Activated CD4-positive, alpha-beta T cell treated with anti-CD3 and anti-CD28 coated beads, Interleukin-2, amount 50 U/mL, for 1 hour (primary cell): ENCODE results near the gene HES2.
"Not testable (repeated sequence)": the region's sequence is repeated elsewhere in the genome, so short reads cannot be mapped to it uniquely, and the experiment has no call there.

Experiments
- DNase-seq: peaks from one replicate; pipeline ENCODE4 v3.0.0-alpha.2; 2020

HES2 gene

GRCh38 chr1:6453895-6454855, 34.5 kb upstream of the HES2 start:
- DNase-seq, result not testable (repeated sequence)

GRCh38 chr1:6450943-6451373, 31.2 kb upstream of the HES2 start:
- no peak for DNase-seq

- DNase-seq, result not testable (repeated sequence)
Observed at GRCh38 chr1:6450486-6450885, 30.8 kb upstream of the HES2 start.

- no peak for DNase-seq
Observed at GRCh38 chr1:6450005-6450450, 30.3 kb upstream of the HES2 start.

GRCh38 chr1:6448749-6449631, 29.3 kb upstream of the HES2 start:
- no peak for DNase-seq

GRCh38 chr1:6447818-6448748, 28.4 kb upstream of the HES2 start:
- DNase-seq, result peak; percentile 63

- DNase-seq, result no peak
Observed at GRCh38 chr1:6447016-6447817, 27.5 kb upstream of the HES2 start.

- no peak for DNase-seq
Observed at GRCh38 chr1:6446665-6447015, 26.9 kb upstream of the HES2 start.

- not testable (repeated sequence) for DNase-seq
Observed at GRCh38 chr1:6445929-6446328, 26.2 kb upstream of the HES2 start.

GRCh38 chr1:6445062-6445763, 25.5 kb upstream of the HES2 start:
- DNase-seq, result peak; percentile 52

- DNase-seq, result no peak
Observed at GRCh38 chr1:6444377-6444776, 24.7 kb upstream of the HES2 start.

GRCh38 chr1:6443339-6444115, 23.8 kb upstream of the HES2 start:
- DNase-seq, result no peak

- DNase-seq, result no peak
Observed at GRCh38 chr1:6441586-6441985, 21.9 kb upstream of the HES2 start.

- DNase-seq, result peak; percentile 75
Observed at GRCh38 chr1:6440198-6441126, 20.7 kb upstream of the HES2 start.

GRCh38 chr1:6438047-6438525, 18.4 kb upstream of the HES2 start:
- peak; percentile 71 for DNase-seq

GRCh38 chr1:6437012-6437700, 17.4 kb upstream of the HES2 start:
- not testable (repeated sequence) for DNase-seq

GRCh38 chr1:6436277-6436676, 16.6 kb upstream of the HES2 start:
- not testable (repeated sequence) for DNase-seq

- no peak for DNase-seq
Observed at GRCh38 chr1:6435547-6435946, 15.8 kb upstream of the HES2 start.
